A549 (cell line): ENCODE measurements around the gene CREBZF. TPM values are rescaled to one million over a fixed set of nuclear protein-coding genes. Genes with fewer than 3 reads are reported as not detected.

Experiments used
- ATOH8 ChIP-seq: fragments of 250-450 bp; sonication (Bioruptor Pico); IDR thresholded peaks from 2 replicates; pipeline ENCODE4 v1.5.0; 2020; ENCODE audit warnings: low read depth, mild to moderate bottlenecking, moderate library complexity
- BCL3 ChIP-seq: fragments of >200 bp; sonication (Bioruptor Twin); formaldehyde crosslinking; IDR thresholded peaks from 3 replicates; pipeline ENCODE4 v1.6.1; 2016
- BHLHE40 ChIP-seq: IDR thresholded peaks from 2 replicates; pipeline ENCODE4 v1.6.1; 2012; ENCODE audit warnings: low read depth, low read length, inconsistent platforms
- CBX2 ChIP-seq: fragments of 200-600 bp; sonication (generic); IDR thresholded peaks from 2 replicates; pipeline ENCODE4 v1.6.1; 2016; ENCODE audit warnings: low read depth, mild to moderate bottlenecking, borderline replicate concordance
- CBX8 ChIP-seq: fragments of 200-600 bp; sonication (generic); IDR thresholded peaks from 2 replicates; pipeline ENCODE4 v1.6.1; 2016
- CHD2 ChIP-seq: fragments of 150-350 bp; IDR thresholded peaks from 2 replicates; pipeline ENCODE4 v1.6.1; 2014; ENCODE audit warnings: low read length; ENCODE audit not compliant: partially characterized antibody
- CHD4 ChIP-seq: fragments of 200-600 bp; sonication (generic); IDR thresholded peaks from 2 replicates; pipeline ENCODE4 v1.6.1; 2016; ENCODE audit warnings: antibody characterized with exemption, mild to moderate bottlenecking, borderline replicate concordance
- EHF ChIP-seq: fragments of 250-450 bp; sonication (Bioruptor Pico); IDR thresholded peaks from 2 replicates; pipeline ENCODE4 v1.5.0; 2020; ENCODE audit warnings: mild to moderate bottlenecking
- EHMT2 ChIP-seq: fragments of 200-600 bp; sonication (generic); IDR thresholded peaks from 2 replicates; pipeline ENCODE4 v1.6.1; 2016; ENCODE audit warnings: antibody characterized with exemption, low read depth, mild to moderate bottlenecking, moderate library complexity
- EP300 ChIP-seq, 2 experiments: fragments of >200 bp; sonication (Bioruptor Twin); formaldehyde crosslinking; IDR thresholded peaks; 2 replicates in 1 of 2; 3 replicates in 1 of 2; pipeline ENCODE4 v1.6.1; 2016 to 2017
- ESRRA ChIP-seq: fragments of 150-350 bp; IDR thresholded peaks from 2 replicates; pipeline ENCODE4 v1.6.1; 2014; ENCODE audit warnings: mild to moderate bottlenecking, low read length, borderline replicate concordance
- FOSB ChIP-seq: fragments of 250-450 bp; sonication (Bioruptor Pico); IDR thresholded peaks from 2 replicates; pipeline ENCODE4 v1.5.0; 2020; ENCODE audit warnings: mild to moderate bottlenecking, moderate library complexity
- FOSL2 ChIP-seq, 2 experiments: fragments of 450-650 bp in 1 of 2; fragments of >200 bp in 1 of 2; sonication (Bioruptor Twin) in 1 of 2; formaldehyde crosslinking; IDR thresholded peaks; 2 replicates each; pipeline versions ENCODE4 v1.5.0 to v1.6.1; 2016 to 2020; ENCODE audit warnings: mild to moderate bottlenecking in 1 of 2, moderate library complexity in 1 of 2
- GATA3 ChIP-seq: IDR thresholded peaks from 2 replicates; pipeline ENCODE4 v1.6.1; 2012; ENCODE audit warnings: borderline replicate concordance
- HDAC2 ChIP-seq: fragments of 200-600 bp; sonication (generic); IDR thresholded peaks from 2 replicates; pipeline ENCODE4 v1.6.1; 2016
- HES2 ChIP-seq: fragments of >200 bp; sonication (Bioruptor Twin); formaldehyde crosslinking; IDR thresholded peaks from 2 replicates; pipeline ENCODE4 v1.6.1; 2016
- HEYL ChIP-seq: fragments of 250-450 bp; sonication (Bioruptor Pico); IDR thresholded peaks from 2 replicates; pipeline ENCODE4 v1.8.0; 2021; ENCODE audit warnings: mild to moderate bottlenecking, moderate library complexity
- HOXA7 ChIP-seq: fragments of 250-450 bp; sonication (Bioruptor Pico); IDR thresholded peaks from 2 replicates; pipeline ENCODE4 v1.5.0; 2020; ENCODE audit warnings: mild to moderate bottlenecking, moderate library complexity
- HOXB13 ChIP-seq: fragments of 250-450 bp; sonication (Bioruptor Pico); IDR thresholded peaks from 2 replicates; pipeline ENCODE4 v1.5.0; 2020; ENCODE audit warnings: low read depth, mild to moderate bottlenecking, moderate library complexity
- HOXB5 ChIP-seq: fragments of 250-450 bp; sonication (Bioruptor Pico); IDR thresholded peaks from 2 replicates; pipeline ENCODE4 v1.5.0; 2020; ENCODE audit warnings: mild to moderate bottlenecking, moderate library complexity
- JUN ChIP-seq, 2 experiments: fragments of >200 bp; sonication (Bioruptor Twin); formaldehyde crosslinking; IDR thresholded peaks; 2 replicates in 1 of 2; 3 replicates in 1 of 2; pipeline ENCODE4 v1.6.1; 2016 to 2017
- KDM1A ChIP-seq: fragments of 200-600 bp; sonication (generic); IDR thresholded peaks from 2 replicates; pipeline ENCODE4 v1.6.1; 2016; ENCODE audit warnings: low read depth, mild to moderate bottlenecking
- KDM5A ChIP-seq: fragments of 200-600 bp; sonication (generic); IDR thresholded peaks from 2 replicates; pipeline ENCODE4 v1.6.1; 2016; ENCODE audit warnings: antibody characterized with exemption, mild to moderate bottlenecking
- MAFK ChIP-seq: fragments of 450-650 bp; IDR thresholded peaks from 2 replicates; pipeline ENCODE4 v1.6.1; 2014; ENCODE audit not compliant: partially characterized antibody
- MAZ ChIP-seq: fragments of 150-350 bp; IDR thresholded peaks from 2 replicates; pipeline ENCODE4 v1.6.1; 2014; ENCODE audit warnings: antibody characterized with exemption, low read depth, low read length, borderline replicate concordance
- MYC ChIP-seq: IDR thresholded peaks from 2 replicates; pipeline ENCODE4 v1.6.1; 2012; ENCODE audit warnings: mild to moderate bottlenecking, inconsistent platforms, low read length, improper control_type of control experiment, borderline replicate concordance
- NFE2L2 ChIP-seq: fragments of 150-350 bp; conservative IDR thresholded peaks from 2 replicates; pipeline ENCODE4 v1.6.1; 2014; ENCODE audit warnings: low read length
- NPAS2 ChIP-seq: fragments of 250-450 bp; sonication (Bioruptor Pico); IDR thresholded peaks from 2 replicates; pipeline ENCODE4 v1.8.0; 2022; ENCODE audit warnings: mild to moderate bottlenecking, moderate library complexity, borderline replicate concordance
- NR3C1 ChIP-seq: fragments of >200 bp; sonication (Bioruptor Twin); formaldehyde crosslinking; IDR thresholded peaks from 3 replicates; pipeline ENCODE4 v1.6.1; 2017
- PHF8 ChIP-seq: fragments of 200-600 bp; sonication (generic); IDR thresholded peaks from 2 replicates; pipeline ENCODE4 v1.6.1; 2016; ENCODE audit warnings: low read depth, mild to moderate bottlenecking, antibody characterized with exemption, moderate library complexity, borderline replicate concordance
- POLR2AphosphoS2 ChIP-seq: conservative IDR thresholded peaks from 2 replicates; pipeline ENCODE4 v1.6.1; 2012; ENCODE audit warnings: low read length, improper control_type of control experiment, inconsistent platforms
- RAD21 ChIP-seq, 2 experiments: fragments of >200 bp in 1 of 2; sonication (Bioruptor Twin) in 1 of 2; formaldehyde crosslinking in 1 of 2; IDR thresholded peaks in 1 of 2; conservative IDR thresholded peaks in 1 of 2; 2 replicates in 1 of 2; 3 replicates in 1 of 2; pipeline ENCODE4 v1.6.1; 2012 to 2018; ENCODE audit warnings: inconsistent platforms in 1 of 2
- RARB ChIP-seq: fragments of 250-450 bp; sonication (Bioruptor Pico); IDR thresholded peaks from 2 replicates; pipeline ENCODE4 v1.8.0; 2021; ENCODE audit warnings: mild to moderate bottlenecking, moderate library complexity
- RCOR1 ChIP-seq: fragments of 150-350 bp; IDR thresholded peaks from 2 replicates; pipeline ENCODE4 v1.6.1; 2014; ENCODE audit warnings: antibody characterized with exemption, low read length, low read depth
- SMC3 ChIP-seq: fragments of >200 bp; sonication (Bioruptor Twin); formaldehyde crosslinking; IDR thresholded peaks from 3 replicates; pipeline ENCODE4 v1.6.1; 2018; ENCODE audit warnings: inconsistent platforms
- SREBF2 ChIP-seq: fragments of 450-650 bp; IDR thresholded peaks from 2 replicates; pipeline ENCODE4 v1.6.1; 2014; ENCODE audit warnings: mild to moderate bottlenecking, moderate library complexity
- TFCP2L1 ChIP-seq: fragments of 250-450 bp; sonication (Bioruptor Pico); IDR thresholded peaks from 2 replicates; pipeline ENCODE4 v1.5.0; 2021; ENCODE audit warnings: mild to moderate bottlenecking
- TP53 ChIP-seq: fragments of 250-450 bp; sonication (Bioruptor Pico); IDR thresholded peaks from 2 replicates; pipeline ENCODE4 v1.5.0; 2021; ENCODE audit warnings: mild to moderate bottlenecking, moderate library complexity
- ZC3H11A ChIP-seq: fragments of 450-650 bp; IDR thresholded peaks from 2 replicates; pipeline ENCODE4 v1.6.1; 2014; ENCODE audit warnings: antibody characterized with exemption, mild to moderate bottlenecking
- ZFP36 ChIP-seq: fragments of 450-650 bp; IDR thresholded peaks from 2 replicates; pipeline ENCODE4 v1.6.1; 2014; ENCODE audit warnings: borderline replicate concordance; ENCODE audit not compliant: partially characterized antibody
- ZNF302 ChIP-seq: fragments of 250-450 bp; sonication (Bioruptor Pico); IDR thresholded peaks from 2 replicates; pipeline ENCODE4 v1.9.0; 2021; ENCODE audit warnings: inconsistent platforms, mild to moderate bottlenecking, moderate library complexity
- ZSCAN20 ChIP-seq: fragments of 250-450 bp; sonication (Bioruptor Pico); IDR thresholded peaks from 2 replicates; pipeline ENCODE4 v1.8.0; 2022; ENCODE audit warnings: mild to moderate bottlenecking, moderate library complexity
- polyA plus RNA-seq, 4 experiments: library from polyadenylated mRNA; depleted of rRNA in 3 of 4; stranded (reverse); fragments of >200 nt; fragmentation: RNase III in 1 of 4; extraction: RNeasy Plus Mini Kit Qiagen cat#74134 plus additional on column Dnase treatment in 1 of 4; gene quantifications; 2 replicates in 3 of 4; 3 replicates in 1 of 4; pipeline ENCODE4 v1.2.3, GENCODE V29; 2011 to 2017
- TF ChIP-seq, protein P1 (sequence below): fragments of 150-350 bp; IDR thresholded peaks from 2 replicates; pipeline ENCODE4 v1.6.1; 2014; ENCODE audit warnings: low read depth, mild to moderate bottlenecking, low read length

CREBZF gene
- polyA plus RNA-seq, 2 of the 4 experiments (the other 2 are of a cell fraction): 57.8 to 61.8 TPM

GRCh38 chr11:85627998-85628770 is 36.7 kb downstream of the CREBZF start, which contains the start of gene TMEM126B (continued):
- TF ChIP-seq TP53 (CRISPR knock-in tag) (no peak), ESRRA (no peak), MYC (no peak; the same call in 1 of the 2 replicates), FOSL2 (IDR thresholded peaks at IDR 0.05) (no peak), FOSL2 (CRISPR knock-in tag; IDR thresholded peaks at IDR 0.05) (no peak), EP300 (IDR thresholded peaks at IDR 0.05) (no peak), ZC3H11A (no peak), RCOR1 (no peak), JUN (IDR thresholded peaks at IDR 0.05) (peak in 1 of 2 experiments; percentile 72; a peak in 3 of 5 replicates), NFE2L2 (no peak), ATOH8 (CRISPR knock-in tag) (no peak), EHF (CRISPR knock-in tag) (no peak), RARB (CRISPR knock-in tag) (no peak), FOSB (no peak), MAZ (peak; percentile 68; the same call in 1 of the 2 replicates), GATA3 (no peak), HOXB13 (CRISPR knock-in tag) (no peak), HOXA7 (no peak), NR3C1 (no peak), PHF8 (peak; percentile 64; the same call in 1 of the 2 replicates), TFCP2L1 (CRISPR knock-in tag) (no peak), ZNF302 (CRISPR knock-in tag) (no peak), POLR2AphosphoS2 (no peak), HEYL (CRISPR knock-in tag) (no peak), BCL3 (peak; percentile 81; the same call in 2 of the 3 replicates), HDAC2 (no peak), KDM1A (no peak), HOXB5 (CRISPR knock-in tag) (no peak), CBX8 (no peak), NPAS2 (no peak), CBX2 (no peak), SREBF2 (no peak), ZSCAN20 (CRISPR knock-in tag) (no peak), ZFP36 (no peak), CHD2 (no peak), RAD21 (conservative IDR thresholded peaks at IDR 0.05 in 1 of 2, IDR thresholded peaks at IDR 0.05 in 1 of 2) (no peak), KDM5A (peak; percentile 96), SMC3 (no peak), HES2 (no peak), CHD4 (no peak), EHMT2 (no peak), BHLHE40 (no peak), MAFK (no peak)
- TF ChIP-seq, protein P1, sequence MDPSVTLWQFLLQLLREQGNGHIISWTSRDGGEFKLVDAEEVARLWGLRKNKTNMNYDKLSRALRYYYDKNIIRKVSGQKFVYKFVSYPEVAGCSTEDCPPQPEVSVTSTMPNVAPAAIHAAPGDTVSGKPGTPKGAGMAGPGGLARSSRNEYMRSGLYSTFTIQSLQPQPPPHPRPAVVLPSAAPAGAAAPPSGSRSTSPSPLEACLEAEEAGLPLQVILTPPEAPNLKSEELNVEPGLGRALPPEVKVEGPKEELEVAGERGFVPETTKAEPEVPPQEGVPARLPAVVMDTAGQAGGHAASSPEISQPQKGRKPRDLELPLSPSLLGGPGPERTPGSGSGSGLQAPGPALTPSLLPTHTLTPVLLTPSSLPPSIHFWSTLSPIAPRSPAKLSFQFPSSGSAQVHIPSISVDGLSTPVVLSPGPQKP: no peak
